Measurements from ENCODE around the gene VPREB3.

GRCh38 chr22:23750367-23750713, 3.9 kb downstream of the VPREB3 start:
- no peak for TF ChIP-seq CTCF (IDR thresholded peaks at IDR 0.05 in 2 of 3, conservative IDR thresholded peaks at IDR 0.05 in 1 of 3; ENCODE audit: control insufficient read depth in 2 of 3, extremely low read depth in 1 of 3, insufficient read depth in 1 of 3, low read depth in 3 of 3, low read length in 3 of 3)
- no peak for TF ChIP-seq EZH2 (IDR thresholded peaks at IDR 0.05; ENCODE audit: borderline replicate concordance, control insufficient read depth, low read depth, low read length)
- TF ChIP-seq ZZZ3 (IDR thresholded peaks at IDR 0.05; ENCODE audit: control insufficient read depth, insufficient read length, low read depth): no peak
- no peak for TF ChIP-seq MXI1 (IDR thresholded peaks at IDR 0.05; ENCODE audit: low read depth, low read length)
- no peak for TF ChIP-seq SUZ12 (IDR thresholded peaks at IDR 0.05; ENCODE audit: unreplicated experiment)
- TF ChIP-seq TCF12 (IDR thresholded peaks at IDR 0.05; ENCODE audit: low read depth, low read length): no peak

Data from GM12878 (cell line).